GM18520 (cell line): ENCODE results near the gene CRYL1.

Experiments
- ATAC-seq: cut with Tn5 transposase; IDR thresholded peaks from one replicate; pipeline ENCODE4 v1.9.1; 2021; ENCODE audit not compliant: unreplicated experiment

CRYL1 gene

GRCh38 chr13:20528452-20528851, 2.8 kb upstream of the CRYL1 start:
- ATAC-seq = no peak

- ATAC-seq = no peak
These were observed 1.0 kb upstream of the CRYL1 start for GRCh38 chr13:20526664-20527063.

DNA sequence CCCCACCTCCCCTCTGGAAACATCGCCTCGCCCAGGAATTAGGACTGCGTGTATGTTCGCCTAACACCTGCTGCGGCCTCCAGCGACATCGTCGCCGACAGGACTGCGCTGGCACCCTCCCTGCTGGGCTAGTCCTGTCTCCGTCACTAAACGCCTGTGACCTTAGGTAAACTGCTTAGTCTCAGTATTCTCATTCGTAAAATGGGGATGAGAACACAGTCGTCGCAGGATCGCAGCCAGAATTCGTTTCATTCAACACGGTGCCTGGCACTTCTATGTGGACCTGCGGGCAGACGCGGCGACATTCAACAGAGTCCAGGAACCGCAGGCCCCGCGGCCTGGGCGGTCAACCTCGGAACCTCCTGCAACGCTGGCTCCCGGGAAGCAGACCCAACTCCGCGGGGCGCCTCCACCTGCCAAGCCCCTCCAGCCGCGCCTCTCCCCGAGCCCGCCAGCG, 485 bp downstream of the CRYL1 start:
- peak; percentile 12 for ATAC-seq

- no peak for ATAC-seq
These were observed 4.1 kb downstream of the CRYL1 start for GRCh38 chr13:20521364-20522115.

DNA sequence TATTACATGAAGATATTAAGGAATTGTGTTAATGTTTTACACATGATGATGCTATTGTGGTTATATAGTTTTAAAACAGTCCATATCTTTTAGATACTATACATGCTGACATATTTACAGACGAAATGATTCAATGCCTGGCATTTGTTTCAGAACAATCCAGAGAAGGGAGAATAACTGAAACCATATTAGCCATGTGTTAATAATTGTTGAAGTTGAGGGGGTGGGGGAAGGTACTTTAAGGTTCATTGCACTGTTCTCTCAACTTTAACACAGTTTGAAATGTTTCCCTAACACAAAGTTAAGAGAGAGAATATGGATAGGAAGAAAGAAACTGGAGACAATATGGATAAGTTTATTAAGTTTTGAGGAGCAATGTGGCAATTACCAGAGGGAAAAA, 5.8 kb downstream of the CRYL1 start:
- no peak for ATAC-seq

- ATAC-seq = no peak
These were observed 7.0 kb downstream of the CRYL1 start for GRCh38 chr13:20518660-20519100.

- no peak for ATAC-seq
These were observed 10.8 kb downstream of the CRYL1 start for GRCh38 chr13:20514866-20515265.

DNA sequence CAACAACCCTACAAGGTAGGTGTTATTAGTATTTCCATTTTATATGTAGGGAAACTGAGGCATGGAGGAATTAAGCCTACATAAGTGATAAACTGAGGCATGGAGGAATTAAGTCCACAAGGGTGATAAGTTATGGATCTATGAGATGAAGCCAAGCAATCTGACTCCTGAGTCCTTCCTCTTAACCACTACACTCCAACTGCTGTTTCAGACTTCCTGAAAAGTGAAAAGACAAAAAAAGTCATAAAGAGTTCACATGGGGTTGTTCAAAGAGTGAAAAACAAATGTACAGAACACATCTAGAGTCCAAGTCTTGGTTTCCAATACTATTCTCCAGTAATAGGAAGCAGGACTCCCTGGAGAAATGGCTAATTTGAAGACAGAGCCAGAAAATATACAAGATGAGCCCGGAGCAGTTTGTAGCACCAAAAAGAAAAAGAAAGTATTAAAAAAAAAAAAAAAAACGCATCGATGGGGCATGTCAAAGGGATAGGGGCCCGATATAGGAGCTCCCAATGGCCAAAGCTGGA, 12.1 kb downstream of the CRYL1 start:
- no peak for ATAC-seq

GRCh38 chr13:20512042-20512683, 13.5 kb downstream of the CRYL1 start:
- ATAC-seq = no peak

GRCh38 chr13:20506696-20507095, 19.0 kb downstream of the CRYL1 start:
- no peak for ATAC-seq

DNA sequence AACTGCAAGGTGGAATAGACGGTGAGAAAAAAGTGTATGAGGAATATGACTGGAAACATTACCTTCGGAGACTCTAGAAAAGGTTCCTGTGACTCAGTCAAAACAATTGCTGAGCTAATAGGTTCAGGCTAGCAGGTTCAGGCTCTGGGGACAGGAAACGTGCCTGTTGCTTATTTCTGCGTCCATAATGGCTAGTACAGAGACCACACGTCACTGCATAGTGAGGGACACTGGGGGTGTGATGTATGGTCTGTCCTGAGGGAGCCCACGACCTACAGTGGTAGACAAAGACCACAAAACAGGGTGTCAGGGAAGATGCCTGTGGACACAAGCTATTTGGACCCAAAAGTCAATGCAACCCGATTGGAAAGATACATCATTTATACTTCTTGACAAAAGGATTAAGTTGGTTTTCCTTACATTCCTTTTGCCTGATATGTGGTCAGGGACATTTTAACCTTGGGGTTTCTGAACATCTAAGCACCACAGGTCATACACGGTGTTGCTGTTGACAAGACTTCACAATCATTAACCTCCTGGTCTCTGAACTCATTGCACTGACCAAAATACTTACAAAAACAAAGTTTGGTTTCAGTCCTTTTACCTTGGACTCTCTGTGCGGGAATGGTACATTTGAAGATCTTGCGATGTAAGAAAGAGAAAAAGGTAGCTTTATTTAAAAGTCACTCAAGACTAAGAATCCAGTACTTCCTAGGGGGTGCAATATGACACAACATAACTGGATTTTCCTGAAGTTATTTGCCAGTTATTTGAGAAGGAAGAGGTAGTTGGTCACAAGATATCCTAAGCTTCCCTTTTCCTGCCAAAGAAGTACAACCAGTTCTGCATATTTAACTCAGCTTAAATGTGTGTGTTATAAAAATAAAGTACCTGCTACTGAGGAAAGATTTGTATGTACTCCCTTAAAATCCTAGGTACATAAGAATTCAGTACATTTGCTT, 20.0 kb downstream of the CRYL1 start:
- no peak for ATAC-seq

DNA sequence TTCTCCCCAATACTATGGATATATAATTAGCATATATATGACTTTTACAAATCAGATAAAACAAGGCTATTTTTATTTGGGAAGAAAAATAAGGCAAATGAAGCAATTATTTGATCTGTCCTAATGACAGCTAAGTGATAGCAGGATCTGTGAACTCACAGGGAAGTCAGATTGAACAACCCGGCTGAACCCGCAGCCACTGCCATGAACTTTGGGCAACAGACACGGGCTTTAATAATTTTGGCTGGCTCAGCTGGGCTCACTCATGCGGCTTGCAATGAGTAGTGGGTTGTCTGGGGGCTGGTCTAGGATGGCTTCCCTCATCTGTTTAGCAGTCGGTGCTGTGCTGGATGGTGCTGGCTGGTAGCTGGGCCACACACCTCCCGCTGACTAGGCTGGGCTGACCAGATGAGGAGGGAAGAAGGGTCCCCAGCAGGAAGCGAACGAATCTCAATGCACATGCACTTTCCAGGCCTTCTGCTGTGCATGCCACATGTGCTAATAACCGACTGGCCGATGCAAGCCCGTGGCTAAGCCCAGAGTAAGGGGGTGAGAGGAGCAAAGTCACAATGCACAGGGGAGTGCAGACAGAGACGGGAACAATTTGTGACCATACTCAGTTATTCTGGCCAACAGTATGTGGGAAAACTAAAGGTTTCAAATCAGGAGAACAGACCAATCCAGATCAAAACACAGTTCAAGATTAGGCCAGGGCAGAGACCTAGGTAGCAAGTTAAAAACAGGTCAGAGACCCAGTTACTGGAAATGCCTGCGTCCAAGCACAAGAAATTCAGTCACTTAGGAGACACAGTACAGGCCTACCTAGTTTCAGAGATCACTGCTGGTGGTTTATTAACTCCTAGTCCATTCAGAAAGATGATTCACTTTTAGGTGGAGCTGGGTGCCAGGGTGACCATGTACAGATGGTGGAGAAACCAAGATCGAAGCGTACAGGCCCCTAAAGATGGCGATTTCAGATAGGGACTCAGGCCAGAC, 22.3 kb downstream of the CRYL1 start:
- no peak for ATAC-seq

DNA sequence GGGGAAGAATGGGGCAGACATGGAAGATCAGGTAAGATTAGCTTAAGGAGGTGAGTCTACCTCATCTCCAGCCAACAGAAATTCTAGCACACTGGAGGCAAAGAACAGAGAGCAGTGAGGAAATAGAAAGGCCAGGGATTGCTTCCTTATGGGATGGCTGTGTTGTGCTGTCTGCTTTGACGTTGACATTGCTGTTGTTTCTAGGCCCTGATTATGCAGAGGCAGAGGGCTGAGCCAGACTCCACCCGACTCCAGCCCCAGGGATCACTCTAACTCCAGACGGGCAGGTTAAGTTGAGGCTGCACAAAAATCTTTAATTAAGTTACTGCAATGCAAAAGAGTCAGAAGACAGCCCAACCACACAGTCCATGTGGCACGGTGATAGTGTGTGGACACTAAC, 24.1 kb downstream of the CRYL1 start:
- no peak for ATAC-seq

GRCh38 chr13:20501120-20501519, 24.5 kb downstream of the CRYL1 start:
- ATAC-seq = no peak

- ATAC-seq = no peak
These were observed 25.7 kb downstream of the CRYL1 start for GRCh38 chr13:20499986-20500385.

DNA sequence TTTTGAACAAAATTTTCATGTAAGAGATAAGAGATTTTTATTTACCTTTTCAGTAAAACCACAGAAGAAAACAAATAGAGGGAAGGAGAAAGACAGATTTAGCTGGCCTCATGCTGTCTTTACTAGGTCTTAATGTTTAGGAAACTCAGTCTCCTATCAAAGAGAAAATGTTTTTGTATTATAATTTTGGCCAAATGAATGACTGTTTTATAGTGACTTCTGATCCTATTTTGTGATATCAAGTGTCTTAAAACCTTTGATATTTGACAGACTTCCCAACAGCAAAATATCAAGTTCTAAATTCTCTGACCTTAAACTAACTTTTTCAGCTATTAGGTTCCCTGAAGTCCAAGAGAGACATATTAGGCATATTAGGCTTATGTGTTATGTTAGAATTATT, 27.0 kb downstream of the CRYL1 start:
- ATAC-seq = no peak

GRCh38 chr13:20498129-20498528, 27.5 kb downstream of the CRYL1 start:
- ATAC-seq = no peak

- no peak for ATAC-seq
These were observed 28.5 kb downstream of the CRYL1 start for GRCh38 chr13:20497006-20497775.
